GM20000 (cell line): ENCODE measurements around the gene PDGFC.

Source experiments
- DNase-seq: peaks from one replicate; pipeline ENCODE4 v3.0.0; 2012; ENCODE audit warnings: low spot score
- CTCF ChIP-seq: IDR thresholded peaks from 2 replicates; pipeline ENCODE4 v1.5.1; 2012; ENCODE audit warnings: mild to moderate bottlenecking, control low read depth; ENCODE audit errors: extremely low read depth, missing control alignments

PDGFC gene

GRCh38 chr4:156829201-156829873 is 142.3 kb downstream of the PDGFC start:
- no peak for TF ChIP-seq CTCF
- no peak for DNase-seq

GRCh38 chr4:156827519-156827918 is 144.1 kb downstream of the PDGFC start:
- DNase-seq = no peak
- no peak for TF ChIP-seq CTCF

- no peak for DNase-seq
- TF ChIP-seq CTCF = no peak
Observed at GRCh38 chr4:156825074-156825473, 146.5 kb downstream of the PDGFC start.

- no peak for TF ChIP-seq CTCF
- no peak for DNase-seq
Observed at GRCh38 chr4:156824451-156825060, 147.0 kb downstream of the PDGFC start.

- TF ChIP-seq CTCF = no peak
- DNase-seq = no peak
Observed at GRCh38 chr4:156820931-156821330, 150.7 kb downstream of the PDGFC start.

- no peak for DNase-seq
Observed at GRCh38 chr4:156816360-156816755, 155.2 kb downstream of the PDGFC start.

More at GRCh38 chr4:156816360-156816755, 155.2 kb downstream of the PDGFC start:
- no peak for TF ChIP-seq CTCF
